ENCODE measurements around the gene AHNAK.
A peak's percentile ranks its signal among the peaks of the same experiment; 100 is the strongest.

AHNAK gene

DNA sequence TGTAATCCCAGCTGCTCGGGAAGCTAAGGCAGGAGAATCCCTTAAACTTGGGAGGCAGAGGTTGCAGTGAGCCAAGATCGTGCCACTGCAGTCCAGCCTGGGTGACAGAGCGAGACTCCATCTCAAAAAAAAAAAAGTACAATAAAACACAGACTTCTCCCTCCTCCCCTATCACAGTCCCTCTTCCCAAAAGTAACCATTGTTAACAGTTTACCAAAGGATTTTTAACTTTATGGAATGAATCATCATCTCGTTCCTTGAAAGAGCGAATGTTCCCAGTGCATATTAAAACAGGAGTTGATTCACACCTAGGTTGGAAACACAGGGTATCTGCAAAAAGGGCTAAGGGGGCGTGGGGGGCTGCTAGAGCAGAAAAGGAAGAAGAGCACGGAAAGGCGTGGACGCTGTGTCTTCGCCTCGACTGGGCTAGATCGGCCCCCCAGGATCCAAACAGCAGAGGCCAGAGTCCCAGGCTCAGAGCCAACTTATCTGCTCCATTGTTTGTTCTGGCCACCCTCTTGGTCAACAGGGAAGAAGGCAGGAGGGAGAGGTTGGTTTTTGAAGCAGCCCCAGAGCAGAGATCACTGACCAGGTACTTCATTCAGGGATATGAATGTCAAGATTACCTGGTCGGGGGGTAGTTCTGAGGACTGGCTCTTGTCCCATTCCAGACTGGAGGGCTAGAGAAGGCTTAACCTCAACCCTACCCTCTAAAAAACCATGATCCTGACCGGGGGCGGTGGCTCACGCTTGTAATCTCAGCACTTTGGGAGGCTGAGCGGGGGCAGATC is 2.1 kb upstream of the AHNAK start:
- DNase-seq: no peak

DNA sequence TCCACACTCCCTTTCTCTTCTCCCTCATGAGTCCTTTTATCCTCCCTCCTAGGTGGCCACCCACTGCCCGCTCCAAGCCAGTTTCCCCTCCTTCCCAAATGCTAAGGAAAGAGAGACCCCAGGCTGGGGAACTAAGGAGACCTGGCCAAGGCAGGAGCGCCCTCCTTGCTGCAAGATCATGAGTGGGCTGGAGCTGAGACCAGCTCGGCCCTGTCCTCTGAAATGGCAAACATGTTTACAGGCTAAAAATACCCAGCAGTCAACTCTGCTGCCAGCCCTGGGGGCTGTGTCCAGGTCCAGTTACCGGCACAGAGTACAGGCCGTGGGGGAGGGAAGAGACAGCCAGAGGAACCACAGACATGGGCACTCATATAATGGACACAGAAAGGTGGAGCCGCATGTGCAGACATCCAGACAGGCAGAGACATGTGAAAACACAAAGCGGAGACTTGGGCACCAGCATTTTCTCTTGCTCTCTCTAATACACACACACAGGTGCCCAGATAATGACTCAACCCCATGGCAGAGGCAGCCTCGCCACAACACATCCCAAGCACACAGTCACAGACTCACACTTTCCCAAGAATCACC is 1.2 kb upstream of the AHNAK start:
- no peak for DNase-seq

DNA sequence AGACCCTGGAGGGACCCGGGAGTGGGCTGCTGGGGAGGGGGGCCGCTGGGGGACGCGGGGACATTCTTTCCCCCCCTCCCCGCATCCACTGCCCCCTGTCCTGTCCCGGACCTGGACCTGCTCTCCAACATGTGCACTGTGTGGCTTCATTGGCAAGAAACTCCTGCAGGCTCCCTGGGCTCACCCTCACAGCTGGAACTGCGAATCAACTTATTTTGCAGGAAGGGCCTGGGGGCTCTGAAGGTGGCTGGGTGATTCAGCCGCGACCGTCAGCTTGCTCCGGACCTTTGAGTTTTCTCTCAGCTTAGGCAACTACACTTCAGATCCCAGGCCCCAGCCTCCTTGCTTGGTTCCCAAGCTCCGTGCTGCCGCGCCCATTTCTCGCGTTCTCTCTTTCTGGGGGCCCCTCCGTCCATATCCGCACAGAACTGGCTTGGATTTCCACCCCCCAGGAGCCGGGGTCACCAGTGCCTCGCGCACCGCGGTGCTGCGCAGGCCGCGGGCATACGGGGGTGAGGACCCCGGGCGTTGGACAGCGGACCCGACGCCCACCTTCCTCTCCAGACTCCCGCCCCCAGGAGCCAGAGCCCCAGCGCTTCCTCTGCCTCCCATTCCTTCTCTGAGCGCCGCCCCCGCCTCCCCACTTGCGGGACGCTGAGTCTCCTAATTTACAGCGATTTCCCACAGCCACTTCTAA is 471 bp upstream of the AHNAK start:
- no peak for DNase-seq

DNA sequence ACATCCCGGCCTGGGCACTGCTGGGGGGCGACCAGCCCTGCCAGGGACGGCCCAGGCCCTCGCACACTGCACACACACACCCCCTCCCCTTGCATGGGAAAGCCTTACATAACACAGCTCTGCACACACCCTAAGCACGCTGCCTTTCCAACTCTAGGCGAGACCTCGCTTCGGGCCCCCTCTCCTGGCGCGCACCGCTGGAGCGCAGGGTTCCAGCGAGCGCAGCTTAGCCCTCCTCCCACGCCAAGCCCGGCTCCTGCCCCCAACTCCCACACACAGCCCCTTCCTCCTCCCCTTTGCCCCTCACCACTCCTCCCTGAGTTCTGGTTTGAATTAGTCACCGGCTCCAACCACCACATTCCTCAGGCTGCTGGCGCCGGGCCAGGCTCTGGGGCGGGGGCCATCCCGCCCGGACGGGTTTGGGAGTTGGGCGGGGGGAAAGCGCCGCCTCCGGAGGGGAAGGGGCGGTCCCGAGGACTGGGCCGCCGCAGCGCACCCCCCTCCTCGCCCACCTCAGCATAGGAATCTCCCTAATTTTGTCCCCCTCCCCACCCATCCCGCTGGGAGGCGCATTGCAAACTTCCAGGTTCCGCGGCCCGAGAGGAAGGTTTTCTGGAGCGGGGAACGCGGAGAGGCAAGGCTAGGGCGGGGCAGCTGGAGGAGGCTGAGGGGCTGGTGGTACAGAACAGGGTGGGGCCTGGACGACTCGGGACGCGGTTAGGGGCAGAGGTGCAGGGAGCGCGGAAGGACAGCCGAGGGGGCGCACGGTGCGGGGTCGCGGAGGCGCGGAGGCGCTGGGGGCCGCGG is 966 bp downstream of the AHNAK start:
- no peak for DNase-seq

DNA sequence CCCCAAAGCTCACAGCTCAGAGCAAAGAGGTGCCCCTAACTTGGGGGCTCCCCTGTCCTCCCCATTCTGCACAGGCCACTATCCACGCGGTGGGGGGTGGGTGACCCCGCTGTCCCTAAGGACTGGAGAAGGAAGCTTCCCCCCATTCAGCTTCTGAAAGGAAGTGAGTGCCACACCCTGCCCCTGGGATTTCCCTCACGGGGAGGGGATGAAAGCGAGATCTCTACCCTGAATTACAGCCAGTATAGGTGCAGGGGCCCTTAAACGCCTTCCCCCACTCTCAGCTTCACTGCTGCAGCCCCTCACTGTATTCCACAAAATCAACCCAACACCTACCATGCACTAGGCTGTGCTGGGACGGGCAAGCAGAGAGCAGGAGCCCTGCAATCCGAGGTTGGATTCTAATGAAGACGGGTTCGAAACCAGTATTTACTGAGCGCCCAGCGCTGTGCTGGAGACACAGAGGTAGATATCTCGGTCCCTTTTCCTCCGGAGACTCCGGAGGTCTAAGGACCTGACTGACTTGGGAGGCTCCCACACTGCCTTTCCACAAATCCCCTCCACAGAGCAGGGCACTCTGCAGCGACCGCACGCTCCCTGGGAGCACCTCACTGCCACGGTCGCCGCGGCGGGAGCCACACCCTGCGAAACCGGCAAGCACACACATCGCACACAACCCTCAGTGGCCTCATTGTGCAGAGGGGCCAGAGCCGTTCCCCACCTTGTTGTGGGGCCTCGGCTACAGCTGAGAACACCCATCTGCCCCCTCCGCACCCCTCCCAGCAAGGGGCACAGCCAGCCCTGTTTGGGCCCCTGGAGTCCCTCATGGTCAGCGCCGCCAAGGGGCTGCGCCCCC is 1.8 kb downstream of the AHNAK start:
- DNase-seq: no peak

DNA sequence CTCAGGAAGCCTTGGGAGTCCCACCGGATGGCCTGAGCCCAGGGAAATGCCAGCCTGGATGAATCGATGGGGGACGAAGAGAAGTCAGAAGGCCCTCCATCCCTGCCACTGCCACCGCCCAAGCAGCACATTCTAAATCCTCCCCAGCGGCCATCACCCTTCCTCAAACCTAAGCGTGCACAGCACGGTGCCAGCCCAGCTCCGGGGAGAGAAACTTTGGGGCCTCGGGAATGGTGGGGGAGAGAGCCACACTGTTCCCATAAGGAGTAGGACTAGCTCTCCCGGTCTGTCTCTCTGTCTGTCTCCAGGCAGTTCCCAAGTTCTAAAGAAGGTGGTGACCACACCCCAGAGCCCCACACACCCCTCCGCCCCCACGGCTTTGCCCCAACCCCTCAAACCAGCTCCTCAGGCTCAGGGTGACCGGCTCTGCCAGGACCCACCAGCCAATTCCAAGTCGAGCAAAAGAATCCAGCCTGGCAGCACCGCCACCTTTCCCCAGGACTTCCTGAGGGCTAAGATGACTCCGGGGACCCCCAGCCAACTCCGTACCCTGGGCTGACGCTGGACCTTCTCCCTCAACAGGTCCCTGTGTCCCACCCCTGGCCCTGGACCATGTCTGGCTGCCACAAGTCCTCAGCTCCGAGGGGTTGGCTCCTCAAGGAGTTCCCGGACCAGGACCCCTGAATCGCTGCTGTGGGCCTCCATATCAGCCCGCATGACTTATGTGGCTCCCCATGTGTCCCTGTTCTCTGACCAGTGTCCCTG is 2.7 kb downstream of the AHNAK start:
- DNase-seq: no peak

DNA sequence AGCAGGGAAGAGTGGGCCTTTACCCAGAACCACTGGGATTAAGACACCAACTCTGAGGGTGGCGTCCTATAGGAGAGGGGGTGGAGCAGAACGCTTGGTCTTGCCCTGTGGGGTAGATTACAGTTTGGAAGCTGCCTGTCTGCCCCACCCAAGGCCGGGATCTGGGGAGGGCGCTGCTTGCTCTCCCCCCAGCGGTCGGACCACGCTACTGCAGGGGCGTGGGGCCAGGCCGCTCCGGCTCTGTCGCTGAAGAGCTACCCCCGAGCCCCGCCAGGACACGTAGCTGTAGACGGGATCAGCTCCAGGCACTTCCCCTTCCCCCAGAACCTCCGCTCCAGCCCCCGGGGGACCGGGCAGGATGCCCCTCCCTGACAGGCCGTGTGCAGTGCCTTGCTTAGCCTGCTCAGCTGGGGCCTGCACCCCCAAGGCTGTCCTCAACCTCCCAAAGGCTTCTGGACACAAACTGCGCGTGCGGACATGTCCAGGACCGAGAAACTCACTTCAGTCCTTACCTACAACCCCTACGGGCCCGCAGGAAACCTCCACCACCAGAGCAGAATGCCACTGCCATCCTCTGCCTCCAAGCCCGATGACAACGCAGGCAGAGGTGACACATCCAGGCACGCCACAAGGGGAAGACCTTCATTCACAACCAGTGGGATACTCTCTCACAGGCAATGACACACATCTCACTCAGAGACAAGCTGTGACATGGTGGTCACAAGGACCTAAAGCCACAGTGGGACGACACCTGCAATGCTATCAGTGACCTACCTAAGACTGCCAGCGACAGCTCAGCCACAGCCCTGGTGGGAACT is 3.6 kb downstream of the AHNAK start:
- peak; percentile 40 to 63 for DNase-seq

DNA sequence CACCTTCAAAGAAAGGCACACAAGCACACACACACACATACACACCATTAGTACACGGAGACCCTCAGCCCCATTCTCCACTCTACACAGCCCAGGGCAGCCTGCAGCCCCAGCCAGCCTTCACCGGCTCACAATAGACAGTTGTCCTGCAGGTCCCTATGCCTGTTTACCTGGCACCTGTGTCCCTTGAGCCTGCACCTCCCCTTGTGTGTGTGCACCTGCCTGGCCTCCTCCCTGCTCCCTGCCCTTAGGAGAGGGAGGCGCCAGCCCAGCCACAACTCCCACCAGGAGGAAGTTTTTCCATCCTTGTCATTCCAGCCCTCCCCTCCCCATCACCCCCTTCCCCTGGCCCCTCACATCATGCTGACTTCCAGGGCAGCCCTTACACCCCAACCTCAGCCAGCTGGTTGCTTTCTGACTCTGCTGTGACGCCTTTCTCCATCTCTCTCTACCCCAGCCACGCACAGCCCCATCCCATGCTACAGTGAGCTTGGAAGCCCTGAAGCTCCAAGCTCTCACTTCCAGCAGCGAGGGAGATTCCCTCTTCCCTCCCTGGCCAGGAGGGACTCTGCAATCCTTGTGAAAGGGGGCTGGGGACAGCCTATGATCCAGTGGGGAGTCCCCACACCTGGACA is 4.4 kb downstream of the AHNAK start:
- DNase-seq: no peak

DNA sequence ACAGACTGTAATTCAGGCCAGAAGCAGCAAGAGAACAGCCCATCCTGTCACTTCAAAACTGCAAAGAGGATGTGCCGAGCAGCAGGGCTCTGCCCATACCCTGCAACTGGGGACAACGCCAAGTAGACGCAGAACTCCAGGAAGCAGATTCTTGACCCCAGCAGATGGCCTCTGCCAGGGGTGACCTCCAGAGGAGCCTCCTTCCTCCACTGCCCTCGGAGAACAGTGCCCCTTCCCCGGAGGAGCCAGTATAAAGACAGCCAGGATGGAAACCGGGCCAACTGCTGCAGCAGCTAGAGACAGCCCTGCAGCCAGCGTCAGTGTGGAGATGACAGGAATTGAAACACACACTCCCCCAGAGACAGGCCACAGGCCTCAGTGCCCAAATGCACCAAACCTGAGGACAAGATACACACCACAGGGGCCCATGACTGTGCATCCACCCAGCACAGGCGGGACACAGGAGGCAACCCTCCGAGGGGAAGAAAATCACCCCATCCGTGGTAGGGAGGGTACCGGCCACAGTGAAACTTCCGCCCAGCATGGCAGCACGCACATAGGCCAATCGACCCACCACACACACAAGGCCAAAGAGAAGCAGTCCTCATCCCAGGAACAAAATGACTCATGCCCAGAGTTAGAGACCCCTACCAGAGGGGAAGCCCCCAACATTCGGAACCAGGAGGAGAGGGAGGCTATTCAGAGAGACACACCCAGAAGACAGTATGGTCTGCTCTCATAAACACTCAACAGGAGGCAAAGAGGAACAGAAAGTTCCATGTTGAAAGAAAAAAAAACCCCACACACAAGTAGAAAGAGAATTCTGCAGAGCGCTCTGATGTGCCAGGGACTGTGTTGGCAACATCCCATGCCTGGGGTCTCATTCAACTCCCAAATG is 5.6 kb downstream of the AHNAK start:
- no peak for DNase-seq

DNA sequence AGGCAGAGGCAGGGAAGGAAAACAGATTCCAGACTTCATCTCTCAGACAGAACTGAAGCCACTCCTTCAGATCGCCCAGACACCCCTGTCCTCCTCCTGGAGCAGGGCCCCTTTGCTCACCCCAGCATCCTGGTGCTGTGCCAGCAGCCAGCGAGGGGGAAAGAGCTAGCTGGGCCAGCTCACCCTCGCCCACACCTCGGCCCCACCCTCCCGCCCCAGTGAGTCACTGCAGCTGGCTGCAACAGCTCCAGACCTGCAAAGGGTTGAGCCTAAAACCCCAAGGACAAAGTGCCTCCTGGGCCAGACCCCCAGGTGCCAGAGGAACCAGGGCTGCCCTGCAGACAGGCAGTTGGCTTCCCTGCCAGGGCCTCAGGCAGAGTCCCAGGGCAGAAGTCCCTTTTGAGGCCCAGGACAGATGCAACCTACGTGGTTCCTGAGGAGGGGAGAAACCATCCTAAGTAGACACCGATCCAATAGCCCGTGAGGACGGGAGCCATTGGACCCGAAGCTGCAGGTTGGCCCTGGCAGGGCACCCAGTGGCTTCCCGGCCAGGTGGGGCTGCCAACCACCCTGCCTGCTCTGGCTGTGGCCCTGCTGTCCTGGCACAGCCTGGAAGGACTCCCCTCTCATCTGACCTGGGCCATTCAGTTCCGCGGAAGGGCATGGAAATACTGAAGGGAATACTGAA is 7.2 kb downstream of the AHNAK start:
- peak; percentile 47 to 59 for DNase-seq

DNA sequence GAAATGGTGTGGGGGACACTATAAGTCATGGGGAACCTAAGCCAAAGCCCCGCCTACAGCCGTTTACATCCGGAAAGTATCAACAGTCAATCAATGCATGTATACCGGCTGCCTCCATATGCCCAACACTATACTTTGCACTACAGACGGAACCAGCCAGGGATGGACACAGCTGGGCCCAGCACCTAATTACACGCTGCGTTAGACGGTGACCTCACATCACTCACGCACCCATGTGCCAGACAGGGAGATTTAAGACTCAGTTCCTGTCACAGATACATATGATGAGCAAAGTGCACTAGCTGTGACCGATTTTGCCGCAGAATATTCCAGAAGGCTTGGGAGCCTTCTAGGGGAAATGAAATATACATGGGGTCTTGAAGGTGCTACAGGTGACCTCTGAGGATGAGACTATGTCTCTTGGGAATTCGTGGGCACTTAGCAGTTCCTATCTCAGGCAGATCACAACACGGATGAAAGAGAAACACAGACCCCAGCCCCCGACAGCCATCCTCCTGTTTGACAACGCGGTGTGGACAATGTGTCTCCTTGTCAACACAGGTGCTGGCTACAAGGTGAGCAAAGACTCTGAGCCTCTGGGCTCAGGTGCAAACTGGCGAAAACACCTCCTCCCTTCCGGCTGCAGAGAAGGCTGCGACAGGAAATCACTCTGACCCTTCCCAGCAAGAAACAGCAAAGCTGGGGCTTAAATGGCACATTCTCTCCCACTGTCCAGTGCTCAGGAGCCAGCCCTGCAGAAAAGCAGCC is 8.0 kb downstream of the AHNAK start:
- DNase-seq: peak; percentile 47 to 59

DNA sequence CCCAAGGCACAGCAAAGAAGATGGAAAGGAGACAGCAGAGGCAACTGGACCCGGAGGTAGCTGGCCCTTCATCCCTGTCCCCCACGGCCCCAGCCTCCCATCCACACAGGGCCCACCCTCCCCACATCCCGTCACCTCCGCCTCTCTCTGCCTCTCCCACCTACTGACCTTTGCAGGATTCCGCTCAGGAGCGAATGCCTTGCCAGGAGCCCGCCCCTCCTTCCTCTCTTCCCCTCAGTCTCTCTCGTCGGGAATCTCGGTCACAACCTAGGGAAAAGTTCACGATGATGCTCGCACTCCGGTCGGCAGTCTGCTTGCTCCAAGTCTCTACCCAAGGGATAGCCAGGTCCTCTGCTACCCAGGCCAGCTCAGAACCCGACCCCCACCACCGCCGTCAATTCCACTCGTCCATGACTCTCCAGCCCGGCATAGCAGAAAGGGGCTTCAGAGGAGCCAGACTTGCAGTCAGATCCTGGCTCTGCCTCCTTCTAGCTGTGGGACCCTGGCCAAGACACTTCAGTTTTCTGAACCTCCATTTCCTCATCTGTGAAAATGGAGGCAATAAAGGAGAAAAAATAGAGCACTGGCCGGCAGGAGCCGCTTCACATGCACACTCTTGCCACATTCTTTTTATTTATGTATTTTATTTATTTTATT is 10.2 kb downstream of the AHNAK start:
- DNase-seq: no peak

DNA sequence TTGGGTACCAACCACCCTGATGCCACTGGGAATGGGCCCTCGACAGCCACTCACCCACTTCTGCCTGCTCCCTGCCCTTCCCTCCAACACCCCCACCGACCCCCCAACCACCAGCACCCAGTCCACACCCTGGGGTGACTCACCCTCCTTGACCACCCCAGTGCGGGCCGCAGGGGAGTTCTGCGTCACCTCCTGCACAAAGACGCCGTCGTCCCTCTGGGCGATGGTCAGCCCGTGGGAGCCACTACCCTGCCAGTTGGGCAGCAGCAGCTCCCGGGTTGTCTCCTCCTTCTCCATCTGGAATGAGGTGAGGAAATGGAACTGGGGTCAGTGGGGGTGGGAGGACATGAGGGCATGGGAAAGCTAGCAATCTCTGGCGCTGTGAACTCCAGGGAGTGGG is 10.8 kb downstream of the AHNAK start:
- no peak for DNase-seq

DNA sequence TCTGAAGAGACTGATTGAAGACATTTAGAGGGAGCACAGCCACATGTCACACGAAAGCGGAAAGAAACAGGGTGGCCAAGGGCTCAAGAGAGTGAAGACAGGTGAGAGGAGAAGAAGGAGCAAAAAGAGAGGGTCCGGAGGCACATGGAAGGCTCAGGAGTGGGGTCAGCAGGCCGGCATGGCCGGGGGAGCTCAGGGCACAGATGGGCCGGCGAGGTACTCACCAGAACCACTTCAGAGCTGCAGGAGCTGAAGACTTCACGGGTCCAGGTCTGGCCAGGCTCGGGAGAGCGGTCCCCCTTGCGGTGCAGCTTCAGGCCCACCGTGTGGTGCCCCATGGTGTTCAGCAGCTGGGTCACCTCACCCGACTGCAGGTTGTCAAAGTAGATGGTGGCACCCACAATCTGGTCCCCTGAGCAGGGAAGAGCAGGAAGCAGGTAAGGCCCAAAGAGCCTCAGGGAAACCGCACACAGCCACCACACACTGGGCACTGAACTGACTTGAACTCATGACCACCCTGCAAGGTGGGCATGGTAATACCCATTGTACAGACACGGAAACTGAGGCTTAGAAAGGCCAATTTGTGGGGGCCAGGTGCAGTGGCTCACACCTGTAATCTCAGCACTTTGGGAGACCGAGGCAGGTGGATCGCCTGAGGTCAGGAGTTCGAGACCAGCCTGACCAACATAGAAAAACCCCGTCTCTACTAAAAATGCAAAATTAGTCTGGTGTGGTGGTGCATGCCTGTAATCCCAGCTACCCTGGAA is 11.6 kb downstream of the AHNAK start:
- DNase-seq: no peak

DNA sequence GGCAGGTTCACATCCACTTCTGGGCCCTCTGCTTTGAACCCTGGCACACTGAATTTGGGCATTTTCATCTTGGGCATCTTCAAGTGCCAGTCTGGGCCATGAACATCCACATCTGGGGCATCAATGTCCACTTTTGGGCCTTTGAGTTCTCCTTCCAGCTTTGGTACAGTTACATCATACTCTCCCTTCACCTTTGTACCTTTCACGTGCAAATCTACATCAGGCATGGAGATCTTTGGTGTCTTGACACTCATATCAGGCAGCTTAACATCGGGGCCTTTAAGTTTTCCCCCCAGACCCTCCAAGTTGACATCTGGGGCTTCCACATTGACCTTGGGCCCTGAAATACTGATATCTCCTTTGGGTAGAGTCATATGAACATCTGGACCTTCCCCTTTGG is 14.5 kb downstream of the AHNAK start:
- DNase-seq: no peak

DNA sequence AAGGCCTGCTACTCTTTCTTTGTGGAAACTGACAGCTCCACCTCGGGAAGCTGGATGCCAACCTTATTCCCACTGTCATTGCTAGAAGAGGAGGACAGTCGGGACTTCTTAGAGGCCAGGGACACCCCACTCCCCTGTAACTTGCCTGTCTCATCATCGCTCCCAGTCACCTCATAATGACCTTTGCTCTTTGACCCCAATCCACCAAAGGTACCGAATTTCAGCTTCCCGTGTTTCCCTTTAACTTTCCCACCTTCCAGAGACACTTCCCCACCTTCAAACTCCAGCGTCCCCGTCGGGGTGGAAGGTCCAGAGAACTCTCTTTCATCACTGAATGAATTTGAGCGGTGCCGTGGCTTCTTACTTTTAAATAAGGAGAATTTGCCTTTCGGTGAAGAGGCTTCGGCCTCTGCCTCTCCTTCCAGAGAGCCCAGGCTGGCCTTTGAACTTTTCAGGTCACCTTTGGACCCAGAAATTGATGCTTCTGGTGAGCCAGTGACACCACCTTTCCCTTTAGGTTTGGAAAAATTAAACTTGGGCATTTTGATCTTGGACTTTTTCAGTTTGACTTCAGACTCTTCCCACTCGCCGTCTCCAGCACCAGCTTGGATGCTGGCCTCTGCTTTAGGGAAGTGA is 29.8 kb downstream of the AHNAK start:
- no peak for DNase-seq
